ENCODE data around the gene GPR25.

The GPR25 gene

DNA sequence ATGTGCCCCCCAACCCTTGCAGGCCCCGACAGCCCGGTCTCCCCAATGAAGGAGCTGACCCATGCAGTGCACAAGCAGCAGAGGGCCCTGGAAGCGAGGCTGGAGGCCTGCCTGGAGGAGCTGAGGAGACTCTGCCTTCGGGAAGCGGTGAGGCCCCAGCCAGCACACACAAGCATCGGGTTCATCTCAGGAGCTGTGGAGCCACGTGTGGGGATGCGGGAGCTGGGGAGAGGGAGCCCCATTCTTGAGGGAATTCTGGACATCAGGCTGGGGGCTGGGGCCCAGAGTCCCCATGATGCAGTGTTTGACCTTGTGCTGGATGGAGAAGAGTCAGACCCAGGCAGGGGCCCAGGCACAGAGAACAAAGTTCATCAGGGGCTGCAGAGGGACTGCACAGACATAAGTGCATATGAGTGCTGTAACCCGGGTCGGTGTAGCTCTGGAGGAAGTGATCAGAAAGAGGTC is 26.7 kb downstream of the GPR25 start:
- Histone ChIP-seq H3K4me2 (ENCODE audit: low read length) (no peak overlapping the region), H3K36me3 (ENCODE audit: control insufficient read depth, insufficient read depth, low read length) (no peaks in the 10 kb centered on the region), H3K9me3 (ENCODE audit: control insufficient read depth, low read length) (no peaks in the 10 kb centered on the region), H3K79me2 (no peaks in the 10 kb centered on the region), H3K4me1 (no peaks in the 10 kb centered on the region), H2AFZ (no peak overlapping the region), H3K27ac (no peak overlapping the region), H3K27me3 (ENCODE audit: control insufficient read depth, insufficient read depth, low read length) (no peaks in the 10 kb centered on the region), H3K4me3 (ENCODE audit: low read depth, low read length) (no peak overlapping the region), H3K9ac (no peak overlapping the region)
- no peak for TF ChIP-seq CTCF (IDR thresholded peaks at IDR 0.05)

GRCh38 chr1:200899954-200900867 is 27.4 kb downstream of the GPR25 start:
- Histone ChIP-seq H3K36me3 (ENCODE audit: control insufficient read depth, insufficient read depth, low read length) (no peaks in the 10 kb centered on the region), H3K4me1 (no peaks in the 10 kb centered on the region), H3K4me3 (ENCODE audit: low read depth, low read length) (no peak overlapping the region), H3K79me2 (no peaks in the 10 kb centered on the region), H3K9ac (no peak overlapping the region), H2AFZ (no peak overlapping the region), H3K27me3 (ENCODE audit: control insufficient read depth, insufficient read depth, low read length) (no peaks in the 10 kb centered on the region), H3K9me3 (ENCODE audit: control insufficient read depth, low read length) (no peaks in the 10 kb centered on the region), H3K27ac (no peak overlapping the region), H3K4me2 (ENCODE audit: low read length) (no peak overlapping the region)
- TF ChIP-seq CTCF (IDR thresholded peaks at IDR 0.05): no peak

DNA sequence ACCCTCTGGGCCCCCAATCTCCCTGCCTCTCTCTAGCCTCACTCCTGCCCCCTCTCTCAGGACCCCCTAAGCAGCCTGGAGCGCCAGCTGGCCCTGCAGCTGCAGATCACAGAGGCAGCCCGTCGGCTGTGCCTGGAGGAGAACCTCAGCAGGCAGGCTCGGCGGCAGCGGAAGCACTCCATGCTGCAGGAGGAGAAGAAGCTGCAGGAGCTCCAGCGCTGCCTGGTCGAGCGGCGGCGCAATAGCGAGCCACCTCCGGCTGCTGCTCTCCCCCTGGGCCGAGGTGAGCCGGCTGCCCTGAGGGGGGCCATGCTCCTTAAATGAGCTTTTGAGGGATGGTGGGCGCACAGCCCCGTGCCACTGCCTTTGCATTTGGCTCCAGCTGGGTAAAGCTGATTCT is 28.1 kb downstream of the GPR25 start:
- Histone ChIP-seq H3K36me3 (ENCODE audit: control insufficient read depth, insufficient read depth, low read length) (no peaks in the 10 kb centered on the region), H3K27ac (no peak overlapping the region), H3K9me3 (ENCODE audit: control insufficient read depth, low read length) (no peaks in the 10 kb centered on the region), H3K9ac (no peak overlapping the region), H3K4me2 (ENCODE audit: low read length) (no peak overlapping the region), H2AFZ (no peak overlapping the region), H3K27me3 (ENCODE audit: control insufficient read depth, insufficient read depth, low read length) (no peaks in the 10 kb centered on the region), H3K4me1 (no peaks in the 10 kb centered on the region), H3K79me2 (no peaks in the 10 kb centered on the region), H3K4me3 (ENCODE audit: low read depth, low read length) (no peak overlapping the region)
- no peak for TF ChIP-seq CTCF (IDR thresholded peaks at IDR 0.05)

GRCh38 chr1:200901350-200901749 is 28.6 kb downstream of the GPR25 start:
- Histone ChIP-seq H2AFZ (no peak overlapping the region), H3K4me3 (ENCODE audit: low read depth, low read length) (no peak overlapping the region), H3K27me3 (ENCODE audit: control insufficient read depth, insufficient read depth, low read length) (no peaks in the 10 kb centered on the region), H3K36me3 (ENCODE audit: control insufficient read depth, insufficient read depth, low read length) (no peaks in the 10 kb centered on the region), H3K4me2 (ENCODE audit: low read length) (no peak overlapping the region), H3K4me1 (no peaks in the 10 kb centered on the region), H3K79me2 (no peaks in the 10 kb centered on the region), H3K27ac (no peak overlapping the region), H3K9me3 (ENCODE audit: control insufficient read depth, low read length) (no peaks in the 10 kb centered on the region), H3K9ac (no peak overlapping the region)
- TF ChIP-seq CTCF (IDR thresholded peaks at IDR 0.05): no peak
